Tibial artery (tissue), 4 donors: Measurements from ENCODE around the gene RNF26.
A peak's percentile ranks its signal among the peaks of the same experiment; 100 is the strongest.

Experiments
- DNase-seq, 2 donors: peaks; one replicate each; pipeline ENCODE4 v3.0.0-alpha.2; 2019
- H3K27ac ChIP-seq, 2 donors: fragments of 200-600 bp; sonication (generic) in 1 of 2; 1 replicate in 1 of 2; 2 replicates in 1 of 2; pipeline ENCODE4 v1.5.1; 2018 to 2019; ENCODE audit warnings: mild to moderate bottlenecking in 1 of 2
- H3K27me3 ChIP-seq, 2 donors: fragments of 200-600 bp; sonication (generic) in 1 of 2; one replicate each; pipeline versions ENCODE4 v1.5.1 to v1.6.0; 2016 to 2019
- H3K36me3 ChIP-seq, 3 donors: fragments of 200-600 bp; sonication (generic) in 2 of 3; one replicate each; pipeline ENCODE4 v1.5.1; 2016 to 2019; ENCODE audit warnings: mild to moderate bottlenecking in 2 of 3
- H3K4me1 ChIP-seq, 4 donors: fragments of 200-600 bp; sonication (generic) in 2 of 4; 1 replicate in 3 of 4; 2 replicates in 1 of 4; pipeline ENCODE4 v1.5.1; 2016 to 2019
- H3K4me3 ChIP-seq, 2 donors: fragments of 200-600 bp; sonication (generic) in 1 of 2; 1 replicate in 1 of 2; 2 replicates in 1 of 2; pipeline ENCODE4 v1.5.1; 2018 to 2019; ENCODE audit warnings: mild to moderate bottlenecking in 2 of 2
- H3K9me3 ChIP-seq, 3 donors: fragments of 200-600 bp; sonication (generic) in 1 of 3; one replicate each; pipeline ENCODE4 v1.5.1; 2016 to 2019
- intact Hi-C: fragments of 100-400 bp; cut with DNase I; formaldehyde crosslinking; loops from one replicate; pipeline ENCODE4 v1.15.0; 2023; ENCODE audit warnings: low total_unique reads
- TF ChIP-seq, protein P1 (sequence below), 2 experiments: fragments of 200-600 bp in 1 of 2; fragments of 450-650 bp in 1 of 2; IDR thresholded peaks; one replicate each; pipeline ENCODE4 v1.5.1; 2017 to 2019; ENCODE audit warnings: antibody characterized with exemption in 2 of 2, mild to moderate bottlenecking in 1 of 2, moderate library complexity in 1 of 2

RNF26 gene

DNA sequence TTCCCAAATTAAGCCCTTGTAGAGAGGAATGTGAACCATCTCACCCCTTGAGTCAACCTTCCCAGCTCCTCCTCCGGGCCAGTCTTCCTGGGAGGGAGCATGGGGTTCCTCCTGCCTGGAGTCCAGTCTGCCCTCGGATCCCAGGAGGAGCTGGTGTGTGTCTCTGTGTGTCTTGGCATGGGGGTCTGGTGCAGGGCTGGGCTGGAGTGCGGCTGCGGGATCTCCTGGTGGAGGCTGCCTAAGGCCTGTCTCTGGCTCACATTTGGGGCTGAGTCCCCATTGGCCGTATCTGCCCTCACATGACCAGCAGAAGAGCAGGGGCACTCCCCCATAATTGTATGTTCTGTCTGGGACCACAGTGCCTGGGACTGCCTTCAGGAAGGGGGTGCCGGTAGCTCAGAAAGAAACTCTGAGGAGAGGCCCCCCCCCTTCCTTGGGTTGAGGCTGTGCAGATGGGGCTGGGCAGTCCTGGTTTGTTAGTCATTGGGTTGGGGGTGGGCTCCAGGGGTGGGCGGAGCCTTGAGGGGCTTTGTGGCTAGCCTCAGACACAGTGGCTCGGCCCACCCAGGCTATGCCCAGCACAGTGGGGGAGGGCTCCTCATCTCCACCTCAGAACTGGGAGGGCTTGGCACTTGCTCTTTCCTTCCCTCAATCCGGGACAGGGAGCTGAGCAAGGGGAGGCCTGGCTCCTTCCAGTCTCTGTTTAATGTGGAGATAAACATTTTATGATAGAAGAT, 3.4 kb downstream of the RNF26 start:
- H3K4me1 ChIP-seq = peaks cover 0 to 71% (median 50%) of the 10 kb centered on the region in 4 donors
- TF ChIP-seq, protein P1, sequence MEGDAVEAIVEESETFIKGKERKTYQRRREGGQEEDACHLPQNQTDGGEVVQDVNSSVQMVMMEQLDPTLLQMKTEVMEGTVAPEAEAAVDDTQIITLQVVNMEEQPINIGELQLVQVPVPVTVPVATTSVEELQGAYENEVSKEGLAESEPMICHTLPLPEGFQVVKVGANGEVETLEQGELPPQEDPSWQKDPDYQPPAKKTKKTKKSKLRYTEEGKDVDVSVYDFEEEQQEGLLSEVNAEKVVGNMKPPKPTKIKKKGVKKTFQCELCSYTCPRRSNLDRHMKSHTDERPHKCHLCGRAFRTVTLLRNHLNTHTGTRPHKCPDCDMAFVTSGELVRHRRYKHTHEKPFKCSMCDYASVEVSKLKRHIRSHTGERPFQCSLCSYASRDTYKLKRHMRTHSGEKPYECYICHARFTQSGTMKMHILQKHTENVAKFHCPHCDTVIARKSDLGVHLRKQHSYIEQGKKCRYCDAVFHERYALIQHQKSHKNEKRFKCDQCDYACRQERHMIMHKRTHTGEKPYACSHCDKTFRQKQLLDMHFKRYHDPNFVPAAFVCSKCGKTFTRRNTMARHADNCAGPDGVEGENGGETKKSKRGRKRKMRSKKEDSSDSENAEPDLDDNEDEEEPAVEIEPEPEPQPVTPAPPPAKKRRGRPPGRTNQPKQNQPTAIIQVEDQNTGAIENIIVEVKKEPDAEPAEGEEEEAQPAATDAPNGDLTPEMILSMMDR (IDR thresholded peaks at IDR 0.05) = no peak
- H3K36me3 ChIP-seq = peaks cover 0 to 13% (median 0%) of the 10 kb centered on the region in 3 donors
- no peaks in the 10 kb centered on the region for H3K9me3 ChIP-seq
- DNase-seq = peak in 1 of 2 donors; percentile 69
- peak overlapping the region; percentile 92 to 93 for H3K27ac ChIP-seq
- intact Hi-C loops = no loop called here
- no peaks in the 10 kb centered on the region for H3K27me3 ChIP-seq
- H3K4me3 ChIP-seq = no peak overlapping the region

DNA sequence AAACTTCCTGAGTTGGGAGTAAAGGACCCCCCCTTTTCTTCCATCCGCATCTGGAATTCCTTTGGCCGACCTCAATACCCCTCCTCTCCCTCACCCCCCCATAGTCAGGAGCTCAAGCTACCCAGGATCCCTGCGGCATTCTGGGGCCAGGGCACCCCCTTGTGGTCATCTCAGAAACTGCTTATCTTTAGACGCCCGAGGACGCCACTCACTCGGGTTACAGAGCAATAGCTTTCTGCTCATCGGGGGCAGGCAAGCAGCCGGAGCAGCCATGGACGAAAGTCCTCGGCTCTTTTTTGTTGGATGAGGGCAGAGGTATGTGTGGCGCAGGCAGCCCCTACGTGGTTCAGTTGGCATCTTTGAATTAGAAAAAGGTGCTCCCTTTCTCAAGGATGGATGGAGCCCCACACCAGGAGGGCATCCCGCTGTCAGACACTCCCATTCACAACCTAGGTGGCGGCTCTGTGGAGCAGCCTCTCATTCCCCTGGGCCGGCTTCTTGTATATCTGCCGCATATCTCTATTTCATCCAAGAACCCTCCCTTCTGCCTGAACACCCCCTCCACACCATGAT, 4.1 kb downstream of the RNF26 start:
- Histone ChIP-seq H3K9me3 (no peaks in the 10 kb centered on the region), H3K27ac (peak overlapping the region; percentile 92 to 93), H3K4me1 (peaks cover 0 to 71% (median 50%) of the 10 kb centered on the region in 4 donors), H3K27me3 (no peaks in the 10 kb centered on the region), H3K36me3 (peaks cover 0 to 13% (median 0%) of the 10 kb centered on the region in 3 donors), H3K4me3 (peak overlapping the region; percentile 70 to 80)
- DNase-seq = peak; percentile 66 to 87
- intact Hi-C loops = no loop called here
- TF ChIP-seq, protein P1 (IDR thresholded peaks at IDR 0.05) = peak; percentile 84 to 91

DNA sequence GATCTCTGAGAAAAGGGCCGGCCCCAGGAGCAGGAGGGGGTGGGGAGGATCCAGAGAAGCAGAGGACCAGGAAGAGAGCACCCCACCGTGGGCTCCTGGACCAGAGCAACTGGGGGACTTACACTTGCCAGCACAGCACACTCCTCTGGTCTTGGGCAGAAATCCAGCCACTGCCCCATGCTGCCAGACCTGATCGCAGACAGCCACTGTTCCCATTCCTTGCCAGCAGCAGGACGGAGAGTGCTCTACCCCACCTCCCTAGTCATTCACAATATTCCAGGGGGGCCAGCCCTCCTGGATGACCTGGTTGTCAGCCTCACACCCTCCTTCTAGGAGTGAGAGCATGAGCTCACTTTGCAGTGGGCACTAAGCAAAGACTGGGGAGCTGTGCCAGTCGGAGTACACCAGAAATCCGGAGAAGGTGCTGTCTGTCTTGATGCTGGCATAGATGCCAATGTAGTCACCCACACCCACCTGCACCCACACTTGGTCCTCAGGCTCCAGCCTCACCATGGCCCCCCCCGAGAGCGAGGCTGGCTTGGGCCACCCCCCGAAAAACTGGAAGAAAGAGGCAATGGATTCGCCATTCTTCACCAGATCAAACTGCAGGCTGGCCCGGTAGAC, 4.8 kb downstream of the RNF26 start:
- intact Hi-C loops = no loop called here
- H3K9me3 ChIP-seq = no peaks in the 10 kb centered on the region
- H3K4me1 ChIP-seq = peaks cover 0 to 65% (median 47%) of the 10 kb centered on the region in 4 donors
- no peaks in the 10 kb centered on the region for H3K27me3 ChIP-seq
- peak in 1 of 2 donors; percentile 76 for DNase-seq
- H3K36me3 ChIP-seq = peaks cover 0 to 13% (median 0%) of the 10 kb centered on the region in 3 donors
- TF ChIP-seq, protein P1 (IDR thresholded peaks at IDR 0.05) = no peak
- peak overlapping the region; percentile 70 to 80 for H3K4me3 ChIP-seq
- peak overlapping the region; percentile 92 to 93 for H3K27ac ChIP-seq

DNA sequence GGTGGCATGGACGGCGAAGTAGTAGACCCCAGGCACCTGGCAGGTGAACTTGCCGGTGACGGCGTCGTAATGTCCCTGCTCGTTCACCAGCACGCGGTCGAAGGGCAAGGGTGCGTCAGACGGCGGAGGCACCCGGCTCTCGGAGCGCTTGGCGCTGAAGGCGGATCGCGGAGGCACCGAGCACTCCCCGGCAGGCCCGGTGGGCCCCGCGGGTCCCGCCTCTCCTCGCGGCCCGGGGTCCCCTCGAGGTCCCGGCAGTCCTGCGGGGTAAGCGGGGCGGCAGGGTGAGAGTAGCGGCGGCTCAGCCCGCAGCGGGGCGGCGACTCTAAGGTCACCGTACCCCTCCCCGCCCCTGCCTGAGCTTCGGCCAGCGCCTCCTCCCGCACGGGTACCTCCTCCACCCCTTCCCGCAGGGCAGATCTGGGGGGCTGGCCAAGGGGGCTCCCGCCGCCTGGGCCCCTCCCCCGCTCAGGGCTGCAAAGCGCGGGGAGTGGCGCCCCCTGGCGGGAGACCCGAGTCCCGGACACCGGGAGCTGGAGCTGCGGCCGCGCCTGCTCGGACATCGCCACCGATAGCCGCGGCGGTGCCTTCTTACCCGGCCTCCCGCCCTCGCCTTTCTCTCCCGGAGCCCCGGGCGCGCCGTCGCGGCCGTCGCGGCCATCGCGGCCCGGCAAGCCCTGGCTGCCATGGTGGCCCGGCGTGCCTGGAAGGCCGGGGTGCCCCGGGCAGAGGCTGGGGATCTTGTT, 5.4 kb downstream of the RNF26 start:
- H3K27me3 ChIP-seq = no peaks in the 10 kb centered on the region
- peak overlapping the region; percentile 92 to 93 for H3K27ac ChIP-seq
- DNase-seq = peak; percentile 61 to 84
- no peaks in the 10 kb centered on the region for H3K9me3 ChIP-seq
- intact Hi-C loops = no loop called here
- TF ChIP-seq, protein P1 (IDR thresholded peaks at IDR 0.05) = peak; percentile 92 to 93
- H3K36me3 ChIP-seq = peaks cover 0 to 13% (median 0%) of the 10 kb centered on the region in 3 donors
- H3K4me1 ChIP-seq = peaks cover 0 to 63% (median 46%) of the 10 kb centered on the region in 4 donors
- H3K4me3 ChIP-seq = peak overlapping the region; percentile 70 to 80
